UCSD-AML1 (cell line): ENCODE data around the gene GSAP.

Source experiments
- DNase-seq: peaks from one replicate; lab custom pipeline; 2025; ENCODE audit not compliant: unreplicated experiment; lab: John Stamatoyannopoulos, UW

Gene GSAP

DNA sequence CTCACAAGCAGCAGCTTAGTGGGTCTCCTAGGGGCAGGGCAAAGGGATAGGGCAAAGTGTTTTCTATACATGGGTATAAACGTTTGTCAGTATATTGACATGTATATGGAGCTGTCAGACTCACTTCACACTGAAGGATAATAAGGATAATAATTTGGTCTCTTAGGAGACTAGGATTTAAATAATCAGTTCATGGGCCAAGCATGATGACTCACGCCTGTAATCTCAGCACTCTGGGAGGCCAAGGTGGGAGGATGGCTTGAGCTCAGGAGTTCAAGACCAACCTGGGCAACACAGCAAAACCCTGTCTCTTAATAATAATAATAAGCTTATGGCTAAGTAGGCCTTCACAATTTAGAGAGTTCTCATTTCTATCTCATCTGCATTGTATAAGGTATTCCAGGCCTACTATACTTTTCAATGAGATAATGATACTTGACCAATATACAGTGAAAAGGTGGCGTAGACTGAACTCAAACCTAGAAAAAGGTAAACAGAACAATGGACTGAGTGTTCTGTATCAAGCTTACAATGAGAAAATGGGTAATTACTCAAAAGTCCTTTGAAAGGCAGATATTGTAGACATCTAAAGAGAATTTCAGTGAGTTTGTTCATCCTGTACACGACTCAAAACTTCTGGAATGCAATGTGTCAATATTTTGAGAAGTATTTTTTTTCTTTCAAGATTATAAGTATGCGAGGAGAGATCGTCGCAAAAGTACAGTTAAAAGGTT is 7.0 kb downstream of the GSAP start:
- DNase-seq = no peak

DNA sequence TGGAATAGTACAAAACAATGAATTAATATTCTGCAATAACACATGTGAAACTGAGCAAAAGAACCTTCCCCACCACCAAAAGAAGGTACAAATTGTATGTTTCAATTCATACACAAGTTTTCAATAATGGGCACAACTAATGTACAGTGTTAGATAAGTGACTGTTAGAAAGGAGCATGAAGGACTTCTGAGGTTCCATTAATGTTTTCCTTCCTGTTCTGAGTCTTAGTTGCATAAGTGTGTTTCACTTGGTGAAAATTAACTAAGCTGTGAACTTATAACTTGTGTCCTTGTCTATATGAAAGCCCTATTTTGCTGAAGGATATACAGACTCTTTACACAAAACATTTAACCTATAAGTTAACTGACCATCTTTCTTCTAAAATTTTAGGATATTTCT is 8.2 kb downstream of the GSAP start:
- DNase-seq = no peak

DNA sequence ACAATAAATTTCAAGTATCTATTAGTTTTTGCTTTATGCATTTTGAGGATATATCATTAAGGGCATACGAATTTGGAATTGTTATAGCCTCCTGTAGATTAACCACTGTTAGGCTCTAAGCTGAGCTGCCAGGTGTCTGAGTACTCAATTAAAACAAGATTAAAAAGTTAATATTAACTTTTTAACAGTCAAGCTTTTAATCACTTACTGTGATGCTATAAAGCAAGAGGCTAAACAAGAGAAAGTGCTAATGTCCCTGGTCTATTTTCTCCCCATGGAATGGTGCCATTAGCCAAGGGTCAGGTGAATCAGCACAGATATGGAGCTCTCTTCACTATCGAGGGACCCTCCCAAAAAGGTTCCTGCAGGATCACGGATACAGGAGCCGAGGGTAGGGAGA is 9.7 kb downstream of the GSAP start:
- DNase-seq = no peak

GRCh38 chr7:77404641-77405040 is 11.5 kb downstream of the GSAP start:
- no peak for DNase-seq

DNA sequence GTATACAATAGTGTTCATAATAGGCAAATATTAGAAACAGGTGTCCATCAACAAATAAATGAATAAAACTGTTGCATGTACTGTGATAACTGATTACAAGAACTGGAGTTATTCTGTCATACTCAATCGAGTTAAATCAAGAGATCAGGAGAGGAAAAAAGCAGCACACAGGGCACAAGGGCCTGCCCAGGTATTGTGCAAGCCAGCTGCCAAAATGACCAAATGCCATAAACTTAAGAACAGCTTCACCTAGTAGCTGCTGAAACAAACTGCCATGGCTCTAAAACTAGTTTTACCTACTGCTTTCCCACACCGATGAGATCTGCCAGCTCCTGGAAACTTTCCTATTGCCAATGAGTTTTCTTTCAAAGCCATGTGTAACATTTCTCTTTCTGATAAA is 12.2 kb downstream of the GSAP start:
- no peak for DNase-seq

- no peak for DNase-seq
These were observed 13.3 kb downstream of the GSAP start for GRCh38 chr7:77402818-77403217.

DNA sequence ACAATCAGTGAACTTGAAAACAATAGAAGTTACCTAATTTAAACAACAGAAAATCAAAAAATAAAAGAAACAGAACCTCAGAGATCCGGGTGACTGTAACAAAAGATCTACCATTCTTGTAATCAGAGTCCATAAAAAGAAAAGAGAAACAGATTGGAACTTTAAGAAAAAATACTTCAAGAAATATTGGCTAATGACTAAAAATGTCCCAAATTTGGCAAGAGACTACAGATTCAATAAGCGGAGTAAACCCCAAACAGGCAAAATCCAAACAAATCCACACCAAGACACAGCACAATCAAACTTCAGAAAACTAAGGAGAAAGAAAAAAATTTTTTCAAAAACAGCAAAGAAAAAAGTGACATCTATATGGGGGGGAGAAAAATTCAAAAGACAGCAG is 15.1 kb downstream of the GSAP start:
- DNase-seq = no peak

- no peak for DNase-seq
These were observed 16.3 kb downstream of the GSAP start for GRCh38 chr7:77399816-77400215.

DNA sequence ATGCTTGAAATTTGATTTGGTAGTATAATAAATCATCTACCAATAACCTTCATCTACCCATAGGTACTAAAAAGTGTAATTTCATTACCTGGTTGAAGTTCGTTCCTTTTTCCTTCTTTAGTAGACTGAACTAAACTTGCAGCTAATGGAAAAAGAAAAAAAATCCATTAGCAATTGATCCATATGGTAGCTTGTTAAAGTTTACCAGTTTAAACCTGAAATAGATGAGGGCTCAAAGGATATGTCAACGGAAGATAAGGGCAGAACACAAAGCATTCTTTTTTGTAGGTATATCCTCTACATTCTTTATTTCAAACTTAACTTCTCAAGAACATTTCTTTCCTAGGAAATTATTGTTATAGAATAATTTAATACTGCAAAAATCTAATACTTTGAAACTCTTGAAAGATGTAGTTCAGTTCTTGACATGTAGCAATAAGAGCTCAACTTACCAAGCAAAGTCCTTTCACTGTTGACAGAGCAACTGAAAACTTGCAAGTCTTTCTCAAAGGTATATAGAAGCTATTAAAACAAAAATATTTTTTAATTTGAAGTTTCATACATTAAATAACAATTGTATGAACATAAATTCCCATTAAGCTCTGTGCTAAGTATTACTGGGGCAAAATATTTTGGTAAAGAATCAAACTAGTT is 19.1 kb downstream of the GSAP start:
- no peak for DNase-seq

DNA sequence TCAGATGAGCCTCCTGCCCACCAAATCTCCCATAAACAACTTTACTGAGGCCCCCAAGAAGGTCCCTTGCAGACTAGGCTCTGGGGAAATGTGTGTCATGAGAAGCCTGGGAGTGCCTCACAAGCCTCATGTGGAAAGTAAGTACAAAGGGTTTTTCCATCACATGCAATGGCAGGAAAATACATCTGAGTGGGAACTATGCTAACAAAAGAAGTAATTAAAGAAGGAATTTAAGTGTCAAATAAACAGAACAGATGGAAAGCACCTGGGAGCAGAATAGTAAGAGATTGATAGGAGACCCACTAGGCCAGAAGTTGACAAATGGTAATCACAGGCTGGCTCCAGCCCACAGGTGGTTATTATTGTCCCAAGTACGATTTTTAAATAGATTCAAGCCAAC is 20.5 kb downstream of the GSAP start:
- DNase-seq = no peak

DNA sequence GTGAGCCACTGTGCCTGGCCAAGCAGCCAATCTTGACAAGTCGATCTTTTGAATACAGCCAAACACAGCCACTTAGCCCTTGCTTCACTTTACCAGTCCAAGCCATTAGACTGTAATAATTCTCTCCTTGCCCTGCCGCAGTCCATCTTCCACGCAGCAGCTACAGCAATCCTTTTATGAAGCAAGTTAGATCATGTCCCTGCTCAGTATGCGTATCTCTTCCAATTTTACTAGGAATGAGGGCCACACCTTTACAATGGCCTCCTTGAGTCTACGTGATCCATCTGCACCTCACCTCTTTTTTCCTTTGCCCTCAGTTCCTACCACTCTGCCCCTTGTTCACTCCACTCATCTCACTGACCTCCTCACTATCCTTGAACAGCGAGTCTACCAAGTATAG is 22.2 kb downstream of the GSAP start:
- no peak for DNase-seq

- no peak for DNase-seq
These were observed 22.9 kb downstream of the GSAP start for GRCh38 chr7:77393261-77393660.

- DNase-seq = no peak
These were observed 24.9 kb downstream of the GSAP start for GRCh38 chr7:77391230-77391629.

DNA sequence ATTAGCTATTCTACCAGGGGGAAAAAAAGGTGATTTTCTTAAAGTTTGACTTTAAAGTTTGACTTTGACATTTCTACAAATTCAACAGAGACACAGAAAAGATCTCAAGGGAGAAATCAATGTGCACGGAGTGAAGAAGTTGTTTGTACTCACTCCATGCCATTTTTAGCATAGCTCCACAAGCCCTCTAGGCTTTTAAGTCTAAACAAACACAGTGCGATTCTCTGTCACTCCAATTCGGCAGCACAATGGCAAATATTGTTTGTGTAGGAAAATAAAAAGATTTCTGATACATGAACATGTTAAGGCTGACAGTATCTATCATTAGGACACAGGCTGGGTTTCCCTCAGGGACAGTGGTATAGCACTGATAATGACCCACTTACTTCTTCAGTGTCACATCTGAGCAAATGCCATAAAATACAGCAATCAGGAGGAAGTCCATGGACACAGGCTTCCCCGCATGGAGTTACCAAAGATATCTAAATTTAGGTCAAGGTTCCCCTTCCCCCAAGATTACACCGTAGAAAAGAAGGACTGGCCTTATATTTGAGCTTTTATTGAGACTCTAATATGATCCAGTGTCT is 28.0 kb downstream of the GSAP start:
- DNase-seq = no peak

- no peak for DNase-seq
These were observed 29.9 kb downstream of the GSAP start for GRCh38 chr7:77386165-77386822.

DNA sequence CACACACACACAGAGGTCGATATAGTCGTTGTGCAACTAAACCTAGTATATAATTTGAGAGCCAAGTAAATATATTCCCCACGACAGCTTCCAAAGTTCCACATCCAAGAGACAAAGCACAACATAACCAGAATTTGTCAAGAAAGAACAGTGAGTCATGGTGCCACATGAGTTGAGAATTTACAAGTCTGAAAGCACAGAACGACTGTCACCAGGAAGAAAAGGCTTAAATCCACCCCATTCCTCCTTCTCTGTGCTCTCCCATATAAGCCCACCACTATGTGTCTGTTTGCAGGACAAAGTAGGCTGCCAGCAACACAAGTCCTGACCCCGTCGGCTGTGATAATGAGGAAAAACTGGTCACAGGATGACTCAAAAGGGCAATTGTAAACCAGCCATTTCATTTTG is 32.8 kb downstream of the GSAP start:
- no peak for DNase-seq

DNA sequence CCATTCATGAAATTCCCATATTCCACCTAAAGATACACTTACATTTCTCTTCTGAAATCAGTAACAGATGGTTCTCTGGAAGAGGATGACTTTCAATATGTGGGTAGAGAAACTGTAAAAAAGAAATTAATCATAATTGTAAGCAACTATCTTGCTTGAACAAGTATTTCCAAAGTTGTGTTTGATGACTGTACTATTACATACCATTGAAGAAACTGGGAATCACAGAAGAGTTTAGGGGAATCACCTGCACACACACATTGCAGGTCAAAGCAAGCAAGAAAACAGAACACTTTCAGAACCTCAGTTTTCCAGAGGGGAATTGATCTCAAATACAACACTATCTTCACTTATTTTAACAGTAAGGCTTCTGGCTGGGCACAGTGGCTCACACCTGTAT is 33.6 kb downstream of the GSAP start:
- DNase-seq = no peak

- no peak for DNase-seq
These were observed 37.6 kb downstream of the GSAP start for GRCh38 chr7:77378584-77378983.

DNA sequence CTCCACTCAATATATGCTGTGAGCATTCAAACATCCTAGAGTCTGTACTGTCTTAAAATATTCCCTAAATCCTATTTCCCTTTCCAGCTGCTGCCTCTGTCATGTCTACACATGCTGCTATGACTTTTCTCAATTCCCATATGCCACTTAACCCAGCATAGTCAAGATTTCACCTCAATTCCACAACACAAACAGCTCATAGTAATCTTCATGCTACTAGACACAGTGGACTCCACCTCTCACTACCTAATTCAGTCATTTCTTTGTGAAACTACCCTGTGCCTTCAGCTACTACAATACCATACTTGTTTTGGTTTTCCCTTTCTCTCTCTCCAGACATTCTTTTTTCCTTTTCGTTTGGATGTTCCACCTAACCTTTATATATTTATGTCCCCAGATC is 45.5 kb downstream of the GSAP start:
- no peak for DNase-seq

DNA sequence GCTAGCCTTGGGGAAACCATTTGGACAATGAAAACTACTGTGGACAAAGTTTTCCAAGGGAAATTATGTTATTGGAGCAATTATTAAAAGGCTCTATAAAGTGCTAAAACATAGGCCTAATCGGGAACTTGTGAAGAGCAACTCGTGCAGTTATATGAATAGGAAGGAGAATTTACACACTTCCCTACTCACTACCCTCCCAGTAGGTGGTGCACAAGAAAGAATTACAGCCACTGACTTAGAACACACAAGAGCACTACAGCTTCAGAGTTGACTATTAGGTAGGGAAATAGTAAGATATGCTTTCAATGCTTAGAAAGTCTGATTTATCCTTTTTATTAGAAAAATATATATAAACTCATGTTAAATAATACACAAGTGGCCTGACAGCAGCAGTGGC is 47.2 kb downstream of the GSAP start:
- no peak for DNase-seq

GRCh38 chr7:77367976-77368375 is 48.2 kb downstream of the GSAP start:
- no peak for DNase-seq

GRCh38 chr7:77362905-77363304 is 53.2 kb downstream of the GSAP start:
- no peak for DNase-seq
